ENCODE results near the gene HJV.

The HJV gene

GRCh38 chr1:145992958-145993617 is 28.4 kb downstream of the HJV start:
- DNase-seq: no peak

GRCh38 chr1:145992502-145992936 is 29.0 kb downstream of the HJV start:
- DNase-seq: no peak

- no peak for DNase-seq
Observed at GRCh38 chr1:145991735-145992412, 29.7 kb downstream of the HJV start.

- DNase-seq: no peak
Observed at GRCh38 chr1:145990249-145990855, 31.2 kb downstream of the HJV start.

GRCh38 chr1:145988773-145989172 is 32.8 kb downstream of the HJV start:
- no peak for DNase-seq

GRCh38 chr1:145987926-145988325 is 33.6 kb downstream of the HJV start:
- DNase-seq: no peak

GRCh38 chr1:145986551-145986950 is 35.0 kb downstream of the HJV start:
- DNase-seq: no peak

- DNase-seq: no peak
Observed at GRCh38 chr1:145985502-145986439, 35.8 kb downstream of the HJV start.

- DNase-seq: no peak
Observed at GRCh38 chr1:145985129-145985501, 36.4 kb downstream of the HJV start.

GRCh38 chr1:145983960-145984830 is 37.3 kb downstream of the HJV start:
- no peak for DNase-seq

- no peak for DNase-seq
Observed at GRCh38 chr1:145983206-145983675, 38.3 kb downstream of the HJV start.

GRCh38 chr1:145982010-145982723 is 39.4 kb downstream of the HJV start:
- no peak for DNase-seq

GRCh38 chr1:145980457-145980994 is 41.0 kb downstream of the HJV start:
- DNase-seq: no peak

GRCh38 chr1:145979746-145980456 is 41.6 kb downstream of the HJV start:
- DNase-seq: no peak

GRCh38 chr1:145978854-145979745 is 42.4 kb downstream of the HJV start:
- DNase-seq: peak; percentile 96

- no peak for DNase-seq
Observed at GRCh38 chr1:145978471-145978853, 43.1 kb downstream of the HJV start.

GRCh38 chr1:145977486-145978470 is 43.8 kb downstream of the HJV start:
- DNase-seq: peak; percentile 75

- no peak for DNase-seq
Observed at GRCh38 chr1:145977016-145977415, 44.5 kb downstream of the HJV start.
